Gastroesophageal sphincter (tissue), 4 donors: Measurements from ENCODE around the gene ADGRF5. TPM values are rescaled to one million over a fixed set of nuclear protein-coding genes. Genes with fewer than 3 reads are reported as not detected.

Source experiments
- ATAC-seq: fragments of 150-250 bp; one replicate; pipeline ENCODE4 v1.9.1; 2016; ENCODE audit warnings: mild to moderate bottlenecking, moderate library complexity
- H3K27ac ChIP-seq, 4 donors: fragments of 200-600 bp; sonication (generic) in 3 of 4; 1 replicate in 3 of 4; 2 replicates in 1 of 4; pipeline ENCODE4 v1.5.1; 2016 to 2019
- H3K27me3 ChIP-seq: fragments of 200-600 bp; sonication (generic); one replicate; pipeline ENCODE4 v1.5.1; 2019
- H3K36me3 ChIP-seq, 2 donors: fragments of 200-600 bp; sonication (generic); one replicate each; pipeline ENCODE4 v1.5.1; 2019; ENCODE audit warnings: control low read depth in 1 of 2
- H3K4me1 ChIP-seq, 3 donors: fragments of 200-600 bp; sonication (generic); 1 replicate in 2 of 3; 2 replicates in 1 of 3; pipeline ENCODE4 v1.5.1; 2016 to 2019; ENCODE audit warnings: control low read depth in 2 of 3
- H3K4me3 ChIP-seq, 2 donors: fragments of 200-600 bp; sonication (generic); one replicate each; pipeline ENCODE4 v1.5.1; 2019; ENCODE audit warnings: mild to moderate bottlenecking in 1 of 2, moderate library complexity in 1 of 2
- H3K9me3 ChIP-seq, 3 donors: fragments of 200-600 bp; sonication (generic); one replicate each; pipeline ENCODE4 v1.5.1; 2017 to 2019; ENCODE audit warnings: control low read depth in 2 of 3
- CTCF ChIP-seq, 4 experiments: fragments of 200-600 bp in 2 of 4; fragments of 450-650 bp in 2 of 4; sonication (generic) in 1 of 4; IDR thresholded peaks; one replicate each; pipeline ENCODE4 v1.5.1; 2017 to 2019; ENCODE audit warnings: antibody characterized with exemption in 4 of 4, mild to moderate bottlenecking in 2 of 4, moderate library complexity in 2 of 4
- EP300 ChIP-seq: sonication (generic); formaldehyde crosslinking; IDR thresholded peaks from one replicate; pipeline ENCODE4 v1.6.1; 2017; ENCODE audit warnings: antibody characterized with exemption, mild to moderate bottlenecking
- POLR2A ChIP-seq, 2 donors: fragments of 450-650 bp; IDR thresholded peaks; one replicate each; pipeline ENCODE4 v1.6.1; 2017; ENCODE audit warnings: antibody characterized with exemption in 2 of 2, mild to moderate bottlenecking in 2 of 2, moderate library complexity in 1 of 2
- POLR2AphosphoS5 ChIP-seq: sonication (generic); formaldehyde crosslinking; IDR thresholded peaks from one replicate; pipeline ENCODE4 v1.6.1; 2017; ENCODE audit warnings: antibody characterized with exemption
- WGBS, 2 donors: methylation state at CpG; one replicate each; pipeline ENCODE4 v1.1.5; 2018; ENCODE audit warnings: low coverage in 1 of 2; 5-methylcytosine and 5-hydroxymethylcytosine counted together
- total RNA-seq, 4 donors: library from RNA; depleted of rRNA; stranded (reverse); fragments of >200 nt; gene quantifications; one replicate each; pipeline ENCODE4 v1.1.0, GENCODE V29; 2016

ADGRF5 gene
- total RNA-seq, 4 donors from 2014 or later, result 11.7 to 37.6 (median 26.0) TPM

GRCh38 chr6:46963626-46964025, 41.9 kb upstream of the ADGRF5 start:
- no peaks in the 10 kb centered on the region for H3K9me3 ChIP-seq
- ATAC-seq, result no peak
- no peaks in the 10 kb centered on the region for H3K27me3 ChIP-seq
- 51 to 74% methylated on average over 5 of the region's 5 CpGs for whole genome bisulfite sequencing, 2 donors
- TF ChIP-seq CTCF (IDR thresholded peaks at IDR 0.05) (no peak), EP300 (no peak)
- no peak overlapping the region for H3K4me3 ChIP-seq
- no peak overlapping the region for H3K27ac ChIP-seq
- no peaks in the 10 kb centered on the region for H3K4me1 ChIP-seq
- H3K36me3 ChIP-seq, result no peaks in the 10 kb centered on the region

- Histone ChIP-seq H3K9me3 (no peaks in the 10 kb centered on the region), H3K27me3 (no peaks in the 10 kb centered on the region), H3K27ac (no peak overlapping the region), H3K36me3 (no peaks in the 10 kb centered on the region), H3K4me3 (no peak overlapping the region), H3K4me1 (no peaks in the 10 kb centered on the region)
- ATAC-seq, result no peak
- TF ChIP-seq POLR2A (IDR thresholded peaks at IDR 0.05) (no peak), CTCF (IDR thresholded peaks at IDR 0.05) (no peak), POLR2AphosphoS5 (no peak), EP300 (no peak)
These were observed 41.3 kb upstream of the ADGRF5 start for GRCh38 chr6:46963039-46963438.

- TF ChIP-seq CTCF (IDR thresholded peaks at IDR 0.05), result no peak
- TF ChIP-seq POLR2A (IDR thresholded peaks at IDR 0.05), result no peak
- no peak for TF ChIP-seq EP300
- TF ChIP-seq POLR2AphosphoS5, result no peak
- Histone ChIP-seq H3K36me3 (no peaks in the 10 kb centered on the region), H3K4me1 (no peaks in the 10 kb centered on the region), H3K9me3 (no peaks in the 10 kb centered on the region), H3K27ac (no peak overlapping the region), H3K27me3 (no peaks in the 10 kb centered on the region), H3K4me3 (no peak overlapping the region)
- ATAC-seq, result no peak
- WGBS, 2 donors, result 89 to 93% methylated on average over 3 to 5 of the region's 5 CpGs
These were observed 40.0 kb upstream of the ADGRF5 start for GRCh38 chr6:46961711-46962110.

- Histone ChIP-seq H3K27ac (no peak overlapping the region), H3K4me3 (no peak overlapping the region), H3K36me3 (no peaks in the 10 kb centered on the region), H3K4me1 (no peaks in the 10 kb centered on the region), H3K9me3 (no peaks in the 10 kb centered on the region), H3K27me3 (no peaks in the 10 kb centered on the region)
- TF ChIP-seq POLR2A (IDR thresholded peaks at IDR 0.05) (no peak), EP300 (no peak), POLR2AphosphoS5 (no peak), CTCF (IDR thresholded peaks at IDR 0.05) (no peak)
- no peak for ATAC-seq
These were observed 39.5 kb upstream of the ADGRF5 start for GRCh38 chr6:46961232-46961631.

GRCh38 chr6:46959419-46959818, 37.7 kb upstream of the ADGRF5 start:
- Histone ChIP-seq H3K9me3 (no peaks in the 10 kb centered on the region), H3K36me3 (no peaks in the 10 kb centered on the region), H3K27me3 (no peaks in the 10 kb centered on the region), H3K4me3 (no peak overlapping the region), H3K27ac (no peak overlapping the region), H3K4me1 (no peaks in the 10 kb centered on the region)
- no peak for TF ChIP-seq POLR2A (IDR thresholded peaks at IDR 0.05)
- TF ChIP-seq CTCF (IDR thresholded peaks at IDR 0.05), result no peak
- TF ChIP-seq EP300, result no peak
- no peak for TF ChIP-seq POLR2AphosphoS5
- ATAC-seq, result no peak
